ENCODE data around the gene ADAM33.

ADAM33 gene

GRCh38 chr20:3660262-3661059 lies 21.3 kb downstream of the ADAM33 start:
- WGBS, 2 donors (ENCODE audit: extremely low coverage in 2 of 2, insufficient read length in 2 of 2, insufficient replicate concordance in 1 of 2): no CpG with 5 or more reads among the region's 75 CpGs
- H3K14ac ChIP-seq (ENCODE audit: low read length): peak overlapping the region; percentile 38
- no peak overlapping the region for H3K4me3 ChIP-seq (ENCODE audit: low read length in 2 of 2)

GRCh38 chr20:3659492-3660261 lies 22.1 kb downstream of the ADAM33 start:
- Histone ChIP-seq H3K27ac (replicated peaks; ENCODE audit: low read length) (no peak overlapping the region), H3K4ac (ENCODE audit: low read length) (no peak overlapping the region), H3K9ac (ENCODE audit: low read depth, low read length, poor library complexity) (no peak overlapping the region), H2BK15ac (ENCODE audit: low read length) (no peak overlapping the region), H3K36me3 (replicated peaks in 1 of 2; ENCODE audit: control insufficient read depth in 2 of 2, insufficient read depth in 2 of 2, low read length in 2 of 2) (no peaks in the 10 kb centered on the region), H3K14ac (ENCODE audit: low read length) (peak overlapping the region; percentile 71), H3K9me3 (replicated peaks in 1 of 2; ENCODE audit: control insufficient read depth in 2 of 2, insufficient read depth in 1 of 2, low read depth in 1 of 2, low read length in 2 of 2) (peaks cover 0 to 3% of the 10 kb centered on the region in 2 donors), H3K4me1 (ENCODE audit: control insufficient read depth in 2 of 2, insufficient read depth in 1 of 2, low read depth in 1 of 2, low read length in 2 of 2) (peaks cover 5 to 7% of the 10 kb centered on the region in 2 donors), H3K27me3 (ENCODE audit: control insufficient read depth in 3 of 3, insufficient read depth in 3 of 3, low read depth in 1 of 3, low read length in 3 of 3) (peaks cover 0 to 25% (median 9%) of the 10 kb centered on the region in 3 experiments), H2AK5ac (ENCODE audit: low read depth, low read length) (peak overlapping the region; percentile 86), H2BK12ac (ENCODE audit: low read length) (no peak overlapping the region), H3K23ac (ENCODE audit: low read depth, low read length, poor library complexity) (no peak overlapping the region), H2AFZ (ENCODE audit: low read length) (peak overlapping the region; percentile 77), H3K4me3 (ENCODE audit: low read length in 2 of 2) (no peak overlapping the region), H3K79me1 (ENCODE audit: low read depth, low read length) (no peaks in the 10 kb centered on the region), H4K8ac (ENCODE audit: low read depth, low read length) (no peak overlapping the region), H3K18ac (ENCODE audit: low read length) (peak overlapping the region; percentile 64), H4K91ac (ENCODE audit: low read depth, low read length, poor library complexity) (no peak overlapping the region), H2BK120ac (ENCODE audit: low read depth, low read length) (no peak overlapping the region), H3K4me2 (ENCODE audit: insufficient read depth, low read length, poor library complexity, severe bottlenecking) (no peak overlapping the region), H2BK5ac (ENCODE audit: low read length) (peak overlapping the region; percentile 90)
- WGBS, 2 donors (ENCODE audit: extremely low coverage in 2 of 2, insufficient read length in 2 of 2, insufficient replicate concordance in 1 of 2): no CpG with 5 or more reads among the region's 12 CpGs
- DNase-seq (ENCODE audit: low spot score): no peak

More at GRCh38 chr20:3660262-3661059, 21.3 kb downstream of the ADAM33 start:
- Histone ChIP-seq H4K91ac (ENCODE audit: low read depth, low read length, poor library complexity) (no peak overlapping the region), H3K9me3 (replicated peaks in 1 of 2; ENCODE audit: control insufficient read depth in 2 of 2, insufficient read depth in 1 of 2, low read depth in 1 of 2, low read length in 2 of 2) (peaks cover 0 to 3% of the 10 kb centered on the region in 2 donors), H3K18ac (ENCODE audit: low read length) (peak overlapping the region; percentile 48), H3K4me2 (ENCODE audit: insufficient read depth, low read length, poor library complexity, severe bottlenecking) (peak overlapping the region; percentile 33), H3K4ac (ENCODE audit: low read length) (no peak overlapping the region), H3K79me1 (ENCODE audit: low read depth, low read length) (no peaks in the 10 kb centered on the region), H4K8ac (ENCODE audit: low read depth, low read length) (no peak overlapping the region), H3K27me3 (ENCODE audit: control insufficient read depth in 3 of 3, insufficient read depth in 3 of 3, low read depth in 1 of 3, low read length in 3 of 3) (peaks cover 0 to 25% (median 9%) of the 10 kb centered on the region in 3 experiments), H2BK15ac (ENCODE audit: low read length) (no peak overlapping the region), H2AK5ac (ENCODE audit: low read depth, low read length) (peak overlapping the region; percentile 86), H2BK120ac (ENCODE audit: low read depth, low read length) (no peak overlapping the region), H2BK12ac (ENCODE audit: low read length) (no peak overlapping the region), H3K36me3 (replicated peaks in 1 of 2; ENCODE audit: control insufficient read depth in 2 of 2, insufficient read depth in 2 of 2, low read length in 2 of 2) (no peaks in the 10 kb centered on the region), H3K27ac (replicated peaks; ENCODE audit: low read length) (no peak overlapping the region), H2BK5ac (ENCODE audit: low read length) (peak overlapping the region; percentile 90), H3K23ac (ENCODE audit: low read depth, low read length, poor library complexity) (no peak overlapping the region), H3K9ac (ENCODE audit: low read depth, low read length, poor library complexity) (no peak overlapping the region), H2AFZ (ENCODE audit: low read length) (no peak overlapping the region), H3K4me1 (ENCODE audit: control insufficient read depth in 2 of 2, insufficient read depth in 1 of 2, low read depth in 1 of 2, low read length in 2 of 2) (peaks cover 5 to 7% of the 10 kb centered on the region in 2 donors)
- DNase-seq (ENCODE audit: low spot score): no peak

- WGBS, 2 donors (ENCODE audit: extremely low coverage in 2 of 2, insufficient read length in 2 of 2, insufficient replicate concordance in 1 of 2): no CpG with 5 or more reads among the region's 8 CpGs
These were observed 22.9 kb downstream of the ADAM33 start for GRCh38 chr20:3658716-3659491.

More at GRCh38 chr20:3658716-3659491, 22.9 kb downstream of the ADAM33 start:
- no peak overlapping the region for H3K4me3 ChIP-seq (ENCODE audit: low read length in 2 of 2)
- H3K79me1 ChIP-seq (ENCODE audit: low read depth, low read length): no peaks in the 10 kb centered on the region
- peaks cover 5 to 9% of the 10 kb centered on the region in 2 donors for H3K4me1 ChIP-seq (ENCODE audit: control insufficient read depth in 2 of 2, insufficient read depth in 1 of 2, low read depth in 1 of 2, low read length in 2 of 2)
- H3K4ac ChIP-seq (ENCODE audit: low read length): peak overlapping the region; percentile 56
- no peak overlapping the region for H4K91ac ChIP-seq (ENCODE audit: low read depth, low read length, poor library complexity)
- H3K18ac ChIP-seq (ENCODE audit: low read length): peak overlapping the region; percentile 53
- H2AK5ac ChIP-seq (ENCODE audit: low read depth, low read length): no peak overlapping the region
- H2BK15ac ChIP-seq (ENCODE audit: low read length): peak overlapping the region; percentile 76
- H3K14ac ChIP-seq (ENCODE audit: low read length): peak overlapping the region; percentile 65
- no peak overlapping the region for H2BK12ac ChIP-seq (ENCODE audit: low read length)
- no peak overlapping the region for H3K4me2 ChIP-seq (ENCODE audit: insufficient read depth, low read length, poor library complexity, severe bottlenecking)
- peak overlapping the region; percentile 54 for H2BK5ac ChIP-seq (ENCODE audit: low read length)
- H3K9me3 ChIP-seq (replicated peaks in 1 of 2; ENCODE audit: control insufficient read depth in 2 of 2, insufficient read depth in 1 of 2, low read depth in 1 of 2, low read length in 2 of 2): peaks cover 0 to 3% of the 10 kb centered on the region in 2 donors
- H4K8ac ChIP-seq (ENCODE audit: low read depth, low read length): no peak overlapping the region
- no peak overlapping the region for H3K9ac ChIP-seq (ENCODE audit: low read depth, low read length, poor library complexity)
- peak overlapping the region; percentile 77 for H2AFZ ChIP-seq (ENCODE audit: low read length)
- peaks cover 0 to 25% (median 9%) of the 10 kb centered on the region in 3 experiments for H3K27me3 ChIP-seq (ENCODE audit: control insufficient read depth in 3 of 3, insufficient read depth in 3 of 3, low read depth in 1 of 3, low read length in 3 of 3)
- no peak for DNase-seq (ENCODE audit: low spot score)
- H2BK120ac ChIP-seq (ENCODE audit: low read depth, low read length): no peak overlapping the region
- H3K27ac ChIP-seq (replicated peaks; ENCODE audit: low read length): no peak overlapping the region
- no peak overlapping the region for H3K23ac ChIP-seq (ENCODE audit: low read depth, low read length, poor library complexity)
- H3K36me3 ChIP-seq (replicated peaks in 1 of 2; ENCODE audit: control insufficient read depth in 2 of 2, insufficient read depth in 2 of 2, low read length in 2 of 2): no peaks in the 10 kb centered on the region
